Activated T-helper 1 cell treated with anti-CD3 and anti-CD28 coated beads, Interleukin-2, amount 50 U/mL, for 16 hours (primary cell): ENCODE results near the gene NUAK1.

Source experiments
- DNase-seq, 2 donors: peaks; one replicate each; pipeline ENCODE4 v3.0.0-alpha.2; 2020; ENCODE audit warnings: low read depth in 1 of 2, low spot score in 1 of 2

Gene NUAK1

GRCh38 chr12:106084014-106084671 lies 54.6 kb downstream of the NUAK1 start:
- no peak for DNase-seq

- DNase-seq: no peak
Measured at GRCh38 chr12:106082216-106083175, 56.3 kb downstream of the NUAK1 start.

- no peak for DNase-seq
Measured at GRCh38 chr12:106081606-106082005, 57.1 kb downstream of the NUAK1 start.

GRCh38 chr12:106080791-106081170 lies 58.0 kb downstream of the NUAK1 start:
- no peak for DNase-seq

GRCh38 chr12:106080041-106080790 lies 58.5 kb downstream of the NUAK1 start:
- no peak for DNase-seq

- DNase-seq: no peak
Measured at GRCh38 chr12:106079148-106079738, 59.5 kb downstream of the NUAK1 start.

GRCh38 chr12:106078358-106079010 lies 60.3 kb downstream of the NUAK1 start:
- DNase-seq: no peak

GRCh38 chr12:106074706-106075392 lies 63.9 kb downstream of the NUAK1 start:
- no peak for DNase-seq

GRCh38 chr12:106074361-106074705 lies 64.4 kb downstream of the NUAK1 start:
- DNase-seq: no peak

- no peak for DNase-seq
Measured at GRCh38 chr12:106073179-106073578, 65.6 kb downstream of the NUAK1 start.

- no peak for DNase-seq
Measured at GRCh38 chr12:106072751-106073150, 66.0 kb downstream of the NUAK1 start.

GRCh38 chr12:106071686-106072085 lies 67.1 kb downstream of the NUAK1 start:
- DNase-seq: no peak

- no peak for DNase-seq
Measured at GRCh38 chr12:106070611-106071010, 68.1 kb downstream of the NUAK1 start.

- no peak for DNase-seq
Measured at GRCh38 chr12:106070147-106070546, 68.6 kb downstream of the NUAK1 start.

- no peak for DNase-seq
Measured at GRCh38 chr12:106068296-106068695, 70.5 kb downstream of the NUAK1 start.

- no peak for DNase-seq
Measured at GRCh38 chr12:106067606-106068205, 71.0 kb downstream of the NUAK1 start.

GRCh38 chr12:106066726-106067325 lies 71.9 kb downstream of the NUAK1 start:
- no peak for DNase-seq

- DNase-seq: no peak
Measured at GRCh38 chr12:106066051-106066705, 72.6 kb downstream of the NUAK1 start.

- DNase-seq: no peak
Measured at GRCh38 chr12:106065506-106065905, 73.2 kb downstream of the NUAK1 start.
